ENCODE results near the gene FBN2.

DNA sequence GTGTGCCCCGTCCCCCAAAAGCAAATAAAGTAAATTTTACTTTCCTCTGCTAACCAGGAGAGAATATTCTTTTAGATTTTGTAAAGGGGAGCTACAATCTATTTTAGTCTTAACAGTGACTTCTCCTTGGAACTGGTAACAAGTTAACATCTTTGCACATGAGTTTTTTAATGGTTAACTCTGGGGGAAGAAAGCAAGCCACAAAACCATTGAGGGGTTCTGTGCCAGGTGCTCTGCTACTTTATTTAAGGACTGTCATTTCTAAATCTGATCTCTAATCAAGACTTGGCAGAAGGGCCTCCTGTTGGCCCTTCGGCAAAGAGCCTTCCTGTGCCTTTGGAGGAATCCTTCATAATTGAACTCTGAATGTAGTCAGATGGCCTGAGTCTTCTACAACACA lies 301.0 kb downstream of the FBN2 start:
- TF ChIP-seq POLR2AphosphoS5 (IDR thresholded peaks at IDR 0.05; ENCODE audit: low read depth, low read length), result no peak
- TF ChIP-seq POLR2A (IDR thresholded peaks at IDR 0.05; ENCODE audit: low read depth, low read length), result no peak
